H54 (cell line): ENCODE results near the gene CDX2.
"Not testable (repeated sequence)": the region's sequence is repeated elsewhere in the genome, so short reads cannot be mapped to it uniquely, and the experiment has no call there.

Source experiments
- DNase-seq: peaks from one replicate; pipeline ENCODE4 v3.0.0; 2011; ENCODE audit warnings: low spot score, mixed read lengths; ENCODE audit not compliant: insufficient read length
- FAIRE-seq: peaks from 3 replicates; lab custom pipeline; 2011; peaks lifted over from hg19 to GRCh38; lab: Jason Lieb, UNC
- POLR2A ChIP-seq: IDR thresholded peaks from 2 replicates; pipeline ENCODE4 v1.6.1; 2011; ENCODE audit warnings: low read depth, mild to moderate bottlenecking, low read length

Gene CDX2

GRCh38 chr13:27965343-27965739 is 3.8 kb downstream of the CDX2 start:
- TF ChIP-seq POLR2A = no peak
- FAIRE-seq (no peak), DNase-seq (no peak)

- FAIRE-seq = no peak
- no peak for DNase-seq
- TF ChIP-seq POLR2A = no peak
Measured at GRCh38 chr13:27964741-27965323, 4.3 kb downstream of the CDX2 start.

GRCh38 chr13:27964206-27964605 is 4.9 kb downstream of the CDX2 start:
- DNase-seq, FAIRE-seq: not testable (repeated sequence)

GRCh38 chr13:27963491-27963890 is 5.6 kb downstream of the CDX2 start:
- no peak for DNase-seq
- TF ChIP-seq POLR2A = no peak
- FAIRE-seq = no peak

GRCh38 chr13:27962982-27963381 is 6.1 kb downstream of the CDX2 start:
- DNase-seq (no peak), FAIRE-seq (no peak)
- TF ChIP-seq POLR2A = no peak

- DNase-seq (no peak), FAIRE-seq (no peak)
- no peak for TF ChIP-seq POLR2A
Measured at GRCh38 chr13:27962128-27962841, 6.8 kb downstream of the CDX2 start.

GRCh38 chr13:27961227-27962085 is 7.7 kb downstream of the CDX2 start:
- DNase-seq = no peak
- FAIRE-seq = no peak
- no peak for TF ChIP-seq POLR2A

- no peak for TF ChIP-seq POLR2A
- peak; percentile 36 for DNase-seq
- no peak for FAIRE-seq
Measured at GRCh38 chr13:27960362-27961226, 8.5 kb downstream of the CDX2 start.

- FAIRE-seq = no peak
- no peak for DNase-seq
- no peak for TF ChIP-seq POLR2A
Measured at GRCh38 chr13:27959976-27960361, 9.1 kb downstream of the CDX2 start.

- no peak for DNase-seq
- no peak for TF ChIP-seq POLR2A
- FAIRE-seq = no peak
Measured at GRCh38 chr13:27956576-27957300, 12.4 kb downstream of the CDX2 start.

GRCh38 chr13:27955014-27955591 is 14.0 kb downstream of the CDX2 start:
- FAIRE-seq = no peak
- DNase-seq = no peak
- TF ChIP-seq POLR2A = no peak

GRCh38 chr13:27954406-27954851 is 14.7 kb downstream of the CDX2 start:
- TF ChIP-seq POLR2A = no peak
- DNase-seq (no peak), FAIRE-seq (no peak)
